ENCODE results near the gene ANXA3.

Gene ANXA3

DNA sequence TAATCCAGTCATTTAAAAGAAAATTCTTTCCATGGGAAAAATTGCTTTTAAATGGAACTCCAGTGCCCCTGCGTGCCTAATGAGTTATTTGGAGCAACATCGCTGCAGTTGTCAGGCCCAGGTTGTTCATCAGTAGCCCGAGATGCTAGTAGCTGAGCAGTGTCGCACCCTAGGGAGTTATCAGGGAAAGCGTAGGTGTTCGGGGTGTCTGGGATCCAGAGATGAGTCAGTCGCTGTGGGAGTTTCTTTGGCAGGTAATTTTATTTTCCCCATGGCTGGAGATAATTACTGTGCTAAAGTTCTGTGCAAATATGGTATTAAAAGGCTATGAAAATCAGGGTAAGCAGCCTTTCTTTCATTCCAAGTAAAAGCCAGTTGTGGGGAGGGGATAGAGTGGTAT is 49.4 kb downstream of the ANXA3 start:
- H3K9ac ChIP-seq (ENCODE audit: low read length), result no peak overlapping the region
- H3K56ac ChIP-seq (ENCODE audit: low read length), result no peak overlapping the region
- no peak overlapping the region for H2BK120ac ChIP-seq (ENCODE audit: low read depth, low read length)
- no peaks in the 10 kb centered on the region for H3K27me3 ChIP-seq (ENCODE audit: insufficient read depth, low read length, poor library complexity)
- no peak overlapping the region for H2BK5ac ChIP-seq (ENCODE audit: low read length)
- no CpG with 5 or more reads among the region's 7 CpGs for WGBS (ENCODE audit: extremely low coverage, insufficient coverage, low lambda C conversion rate)
- H3K23ac ChIP-seq (ENCODE audit: low read length), result no peak overlapping the region
- H3K4me1 ChIP-seq (ENCODE audit: control insufficient read depth, low read depth, low read length), result no peaks in the 10 kb centered on the region
- H4K5ac ChIP-seq (ENCODE audit: low read length), result no peak overlapping the region
- H3K4ac ChIP-seq (ENCODE audit: low read depth, low read length), result no peak overlapping the region
- no peak overlapping the region for H3K18ac ChIP-seq (ENCODE audit: low read length)
- H3K79me2 ChIP-seq (ENCODE audit: control insufficient read depth, insufficient read depth, low read length), result no peaks in the 10 kb centered on the region
- H3K4me2 ChIP-seq (ENCODE audit: low read length), result no peak overlapping the region
- DNase-seq, result no peak
- H2AK5ac ChIP-seq (ENCODE audit: low read length), result no peak overlapping the region
- H3K27ac ChIP-seq (ENCODE audit: low read depth, low read length), result no peak overlapping the region
- H2BK15ac ChIP-seq (replicated peaks; ENCODE audit: low read depth), result no peak overlapping the region
- no peak overlapping the region for H3K4me3 ChIP-seq (ENCODE audit: low read length)
- no peaks in the 10 kb centered on the region for H3K36me3 ChIP-seq (ENCODE audit: control insufficient read depth, insufficient read depth, low read length)
- H3K79me1 ChIP-seq (ENCODE audit: low read length), result no peaks in the 10 kb centered on the region
- no peak overlapping the region for H4K8ac ChIP-seq (ENCODE audit: low read depth, low read length)

DNA sequence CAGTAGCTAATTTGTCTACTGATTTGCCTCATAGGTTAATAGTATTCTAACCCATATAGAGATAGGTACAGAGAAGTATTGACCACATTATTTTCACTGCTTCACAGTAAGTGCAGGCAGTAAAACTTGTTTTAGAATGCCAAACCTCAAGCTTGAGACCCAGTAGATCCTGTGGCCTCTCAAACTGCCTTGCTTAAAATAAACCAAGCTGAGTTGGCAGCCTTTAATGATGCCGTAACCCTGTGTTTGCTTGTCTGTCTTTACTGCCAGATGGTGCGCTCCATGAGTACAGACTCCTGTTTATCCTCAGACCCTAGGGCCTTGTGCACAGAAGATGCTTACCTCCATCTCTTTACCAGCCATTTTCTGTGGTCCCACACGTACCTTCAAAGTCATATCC is 50.8 kb downstream of the ANXA3 start:
- no peaks in the 10 kb centered on the region for H3K79me2 ChIP-seq (ENCODE audit: control insufficient read depth, insufficient read depth, low read length)

DNA sequence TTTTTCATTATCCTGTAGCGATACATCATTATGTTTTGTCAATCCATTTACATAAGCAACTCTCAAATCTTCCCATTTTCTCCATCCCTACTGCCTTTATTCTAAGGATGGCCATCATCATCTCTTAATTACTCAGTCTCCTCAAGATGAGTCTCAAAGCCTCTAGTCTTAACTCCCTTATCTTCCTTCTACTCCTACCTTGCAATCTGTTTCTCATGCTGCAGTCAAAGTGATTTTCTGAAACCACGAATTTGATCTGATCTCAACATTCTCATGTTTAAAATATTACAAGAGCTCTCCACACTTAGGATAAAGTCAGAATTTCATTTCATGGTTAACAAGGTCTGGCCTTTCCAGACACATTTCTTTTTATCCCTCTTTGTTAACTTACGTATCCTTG is 51.8 kb downstream of the ANXA3 start:
- Histone ChIP-seq H2BK5ac (ENCODE audit: low read length) (no peak overlapping the region), H3K23ac (ENCODE audit: low read length) (no peak overlapping the region), H3K4me1 (ENCODE audit: control insufficient read depth, low read depth, low read length) (no peaks in the 10 kb centered on the region), H3K79me2 (ENCODE audit: control insufficient read depth, insufficient read depth, low read length) (no peaks in the 10 kb centered on the region), H3K36me3 (ENCODE audit: control insufficient read depth, insufficient read depth, low read length) (no peaks in the 10 kb centered on the region), H3K4ac (ENCODE audit: low read depth, low read length) (no peak overlapping the region), H3K4me2 (ENCODE audit: low read length) (no peak overlapping the region), H3K4me3 (ENCODE audit: low read length) (no peak overlapping the region), H3K9ac (ENCODE audit: low read length) (no peak overlapping the region), H3K56ac (ENCODE audit: low read length) (no peak overlapping the region), H2BK15ac (replicated peaks; ENCODE audit: low read depth) (no peak overlapping the region), H2BK120ac (ENCODE audit: low read depth, low read length) (no peak overlapping the region), H3K27me3 (ENCODE audit: insufficient read depth, low read length, poor library complexity) (no peaks in the 10 kb centered on the region), H4K5ac (ENCODE audit: low read length) (no peak overlapping the region), H4K8ac (ENCODE audit: low read depth, low read length) (no peak overlapping the region), H3K18ac (ENCODE audit: low read length) (no peak overlapping the region), H2AK5ac (ENCODE audit: low read length) (no peak overlapping the region), H3K79me1 (ENCODE audit: low read length) (no peaks in the 10 kb centered on the region), H3K27ac (ENCODE audit: low read depth, low read length) (no peak overlapping the region)
- DNase-seq, result no peak
- WGBS (ENCODE audit: extremely low coverage, insufficient coverage, low lambda C conversion rate), result no CpG with 5 or more reads among the region's 3 CpGs

More for the DNA sequence above, 50.8 kb downstream of the ANXA3 start:
- no CpG with 5 or more reads among the region's 3 CpGs for WGBS (ENCODE audit: extremely low coverage, insufficient coverage, low lambda C conversion rate)
- Histone ChIP-seq H3K23ac (ENCODE audit: low read length) (no peak overlapping the region), H3K4me1 (ENCODE audit: control insufficient read depth, low read depth, low read length) (no peaks in the 10 kb centered on the region), H2BK5ac (ENCODE audit: low read length) (no peak overlapping the region), H3K56ac (ENCODE audit: low read length) (no peak overlapping the region), H4K8ac (ENCODE audit: low read depth, low read length) (no peak overlapping the region), H3K4ac (ENCODE audit: low read depth, low read length) (no peak overlapping the region), H3K79me1 (ENCODE audit: low read length) (no peaks in the 10 kb centered on the region), H2BK15ac (replicated peaks; ENCODE audit: low read depth) (no peak overlapping the region), H4K5ac (ENCODE audit: low read length) (no peak overlapping the region), H3K36me3 (ENCODE audit: control insufficient read depth, insufficient read depth, low read length) (no peaks in the 10 kb centered on the region), H2AK5ac (ENCODE audit: low read length) (no peak overlapping the region), H3K18ac (ENCODE audit: low read length) (no peak overlapping the region), H3K4me3 (ENCODE audit: low read length) (no peak overlapping the region), H3K27me3 (ENCODE audit: insufficient read depth, low read length, poor library complexity) (no peaks in the 10 kb centered on the region), H3K9ac (ENCODE audit: low read length) (no peak overlapping the region), H3K4me2 (ENCODE audit: low read length) (no peak overlapping the region), H2BK120ac (ENCODE audit: low read depth, low read length) (no peak overlapping the region), H3K27ac (ENCODE audit: low read depth, low read length) (no peak overlapping the region)
- DNase-seq, result no peak

DNA sequence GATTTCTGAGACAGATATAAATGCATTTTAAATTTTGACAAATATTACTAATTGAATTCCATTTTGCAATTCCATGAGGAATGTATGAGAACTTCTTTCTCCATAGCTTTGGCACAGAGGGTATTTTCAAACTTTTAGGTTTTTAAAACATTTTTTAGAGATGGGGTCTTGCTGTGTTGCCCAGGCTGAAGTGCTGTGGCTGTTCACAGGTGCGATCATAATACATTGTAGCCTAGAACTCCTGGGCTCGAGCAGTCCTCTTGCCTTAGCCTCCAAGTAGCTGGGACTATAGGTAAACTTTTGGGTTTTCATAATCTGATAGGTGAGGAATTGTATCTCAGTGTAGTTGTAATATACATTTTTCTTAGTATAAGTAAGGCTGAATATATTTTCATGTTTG is 53.4 kb downstream of the ANXA3 start:
- Histone ChIP-seq H4K5ac (ENCODE audit: low read length) (no peak overlapping the region), H2BK120ac (ENCODE audit: low read depth, low read length) (no peak overlapping the region), H3K4me3 (ENCODE audit: low read length) (no peak overlapping the region), H2BK15ac (replicated peaks; ENCODE audit: low read depth) (no peak overlapping the region), H3K36me3 (ENCODE audit: control insufficient read depth, insufficient read depth, low read length) (no peaks in the 10 kb centered on the region), H3K27me3 (ENCODE audit: insufficient read depth, low read length, poor library complexity) (no peaks in the 10 kb centered on the region), H3K23ac (ENCODE audit: low read length) (no peak overlapping the region), H3K4me2 (ENCODE audit: low read length) (no peak overlapping the region), H2BK5ac (ENCODE audit: low read length) (no peak overlapping the region), H3K79me1 (ENCODE audit: low read length) (no peaks in the 10 kb centered on the region), H4K8ac (ENCODE audit: low read depth, low read length) (no peak overlapping the region), H3K4ac (ENCODE audit: low read depth, low read length) (no peak overlapping the region), H3K18ac (ENCODE audit: low read length) (no peak overlapping the region), H3K9ac (ENCODE audit: low read length) (no peak overlapping the region), H3K4me1 (ENCODE audit: control insufficient read depth, low read depth, low read length) (no peaks in the 10 kb centered on the region), H3K56ac (ENCODE audit: low read length) (no peak overlapping the region), H2AK5ac (ENCODE audit: low read length) (no peak overlapping the region), H3K27ac (ENCODE audit: low read depth, low read length) (no peak overlapping the region), H3K79me2 (ENCODE audit: control insufficient read depth, insufficient read depth, low read length) (no peaks in the 10 kb centered on the region)
- DNase-seq, result no peak
- no CpG with 5 or more reads among the region's 2 CpGs for WGBS (ENCODE audit: extremely low coverage, insufficient coverage, low lambda C conversion rate)

DNA sequence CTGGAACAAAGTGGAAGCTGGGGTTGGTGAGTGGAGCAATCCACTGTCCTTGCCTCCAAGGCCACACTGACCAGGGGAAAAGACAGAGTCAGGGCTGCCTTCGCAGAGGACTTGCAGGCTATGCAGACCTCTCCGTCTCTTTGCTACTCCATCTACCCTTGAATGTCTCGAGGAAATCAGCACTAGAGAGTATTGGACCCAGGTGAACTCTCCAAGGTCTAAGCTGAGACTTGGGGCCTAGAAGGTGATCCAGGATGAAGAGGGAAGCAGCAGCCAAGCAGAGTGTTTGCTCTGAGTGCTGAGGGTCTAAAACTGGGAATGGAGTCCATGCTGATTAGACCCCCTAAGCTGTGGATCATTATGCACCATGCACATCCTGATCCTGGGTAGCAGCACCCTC is 54.5 kb downstream of the ANXA3 start:
- Histone ChIP-seq H2BK120ac (ENCODE audit: low read depth, low read length) (no peak overlapping the region), H3K9ac (ENCODE audit: low read length) (no peak overlapping the region)

DNA sequence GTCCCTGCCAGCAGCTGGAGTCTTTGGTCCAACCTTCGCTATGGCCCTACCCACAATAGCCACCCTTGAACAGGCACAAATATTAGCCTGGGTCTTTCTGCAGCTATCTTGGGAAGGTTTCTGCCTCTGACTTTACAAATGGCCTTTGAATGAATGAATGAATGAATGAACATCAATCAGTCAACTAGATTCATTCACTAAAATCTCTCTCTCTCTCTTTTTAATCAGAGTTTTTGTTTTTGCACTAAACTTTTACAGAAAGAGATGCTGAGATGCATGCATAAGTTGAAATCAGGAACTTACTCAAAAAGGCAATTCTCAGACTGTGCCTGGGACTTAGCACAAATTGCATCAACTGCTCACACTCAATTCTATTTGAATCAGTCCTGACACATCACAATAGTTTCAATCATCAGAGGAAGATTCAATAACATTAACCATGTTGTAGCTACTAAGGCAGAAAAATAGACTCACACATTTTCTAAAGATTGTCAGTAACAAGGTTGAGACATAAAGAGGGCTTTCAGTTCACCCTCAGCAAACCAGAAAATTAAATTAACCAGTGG is 55.0 kb downstream of the ANXA3 start:
- H3K23ac ChIP-seq (ENCODE audit: low read length), result no peak overlapping the region
- no peaks in the 10 kb centered on the region for H3K79me2 ChIP-seq (ENCODE audit: control insufficient read depth, insufficient read depth, low read length)
- no peak overlapping the region for H3K9ac ChIP-seq (ENCODE audit: low read length)
- no peak overlapping the region for H4K8ac ChIP-seq (ENCODE audit: low read depth, low read length)
- no peak overlapping the region for H2BK5ac ChIP-seq (ENCODE audit: low read length)
- no peaks in the 10 kb centered on the region for H3K27me3 ChIP-seq (ENCODE audit: insufficient read depth, low read length, poor library complexity)
- H2BK120ac ChIP-seq (ENCODE audit: low read depth, low read length), result no peak overlapping the region
- no peak overlapping the region for H3K4me2 ChIP-seq (ENCODE audit: low read length)
- H3K79me1 ChIP-seq (ENCODE audit: low read length), result no peaks in the 10 kb centered on the region
- no peak for DNase-seq
- H3K4me3 ChIP-seq (ENCODE audit: low read length), result no peak overlapping the region
- H2AK5ac ChIP-seq (ENCODE audit: low read length), result no peak overlapping the region
- H4K5ac ChIP-seq (ENCODE audit: low read length), result no peak overlapping the region
- no peaks in the 10 kb centered on the region for H3K36me3 ChIP-seq (ENCODE audit: control insufficient read depth, insufficient read depth, low read length)
- no peak overlapping the region for H3K27ac ChIP-seq (ENCODE audit: low read depth, low read length)
- no peak overlapping the region for H3K18ac ChIP-seq (ENCODE audit: low read length)
- H3K56ac ChIP-seq (ENCODE audit: low read length), result no peak overlapping the region
- no peak overlapping the region for H3K4ac ChIP-seq (ENCODE audit: low read depth, low read length)
- WGBS (ENCODE audit: extremely low coverage, insufficient coverage, low lambda C conversion rate), result no CpG with 5 or more reads among the region's 1 CpG
- no peaks in the 10 kb centered on the region for H3K4me1 ChIP-seq (ENCODE audit: control insufficient read depth, low read depth, low read length)
- no peak overlapping the region for H2BK15ac ChIP-seq (replicated peaks; ENCODE audit: low read depth)

More for the DNA sequence above, 54.5 kb downstream of the ANXA3 start:
- H2BK5ac ChIP-seq (ENCODE audit: low read length), result no peak overlapping the region
- H2BK15ac ChIP-seq (replicated peaks; ENCODE audit: low read depth), result no peak overlapping the region
- no peak overlapping the region for H3K27ac ChIP-seq (ENCODE audit: low read depth, low read length)
- H3K36me3 ChIP-seq (ENCODE audit: control insufficient read depth, insufficient read depth, low read length), result no peaks in the 10 kb centered on the region
- no peaks in the 10 kb centered on the region for H3K79me1 ChIP-seq (ENCODE audit: low read length)
- no peak overlapping the region for H3K4ac ChIP-seq (ENCODE audit: low read depth, low read length)
- no peaks in the 10 kb centered on the region for H3K79me2 ChIP-seq (ENCODE audit: control insufficient read depth, insufficient read depth, low read length)
- H3K4me2 ChIP-seq (ENCODE audit: low read length), result no peak overlapping the region
- no peak overlapping the region for H4K8ac ChIP-seq (ENCODE audit: low read depth, low read length)
- H4K5ac ChIP-seq (ENCODE audit: low read length), result no peak overlapping the region
- H3K18ac ChIP-seq (ENCODE audit: low read length), result no peak overlapping the region
- no peak overlapping the region for H2AK5ac ChIP-seq (ENCODE audit: low read length)
- no peak overlapping the region for H3K4me3 ChIP-seq (ENCODE audit: low read length)
- DNase-seq, result no peak
- H3K27me3 ChIP-seq (ENCODE audit: insufficient read depth, low read length, poor library complexity), result no peaks in the 10 kb centered on the region
- no CpG with 5 or more reads among the region's 3 CpGs for WGBS (ENCODE audit: extremely low coverage, insufficient coverage, low lambda C conversion rate)
- H3K56ac ChIP-seq (ENCODE audit: low read length), result no peak overlapping the region
- H3K23ac ChIP-seq (ENCODE audit: low read length), result no peak overlapping the region
- H3K4me1 ChIP-seq (ENCODE audit: control insufficient read depth, low read depth, low read length), result no peaks in the 10 kb centered on the region
